ENCODE data around the gene TNFRSF8.

TNFRSF8 gene

DNA sequence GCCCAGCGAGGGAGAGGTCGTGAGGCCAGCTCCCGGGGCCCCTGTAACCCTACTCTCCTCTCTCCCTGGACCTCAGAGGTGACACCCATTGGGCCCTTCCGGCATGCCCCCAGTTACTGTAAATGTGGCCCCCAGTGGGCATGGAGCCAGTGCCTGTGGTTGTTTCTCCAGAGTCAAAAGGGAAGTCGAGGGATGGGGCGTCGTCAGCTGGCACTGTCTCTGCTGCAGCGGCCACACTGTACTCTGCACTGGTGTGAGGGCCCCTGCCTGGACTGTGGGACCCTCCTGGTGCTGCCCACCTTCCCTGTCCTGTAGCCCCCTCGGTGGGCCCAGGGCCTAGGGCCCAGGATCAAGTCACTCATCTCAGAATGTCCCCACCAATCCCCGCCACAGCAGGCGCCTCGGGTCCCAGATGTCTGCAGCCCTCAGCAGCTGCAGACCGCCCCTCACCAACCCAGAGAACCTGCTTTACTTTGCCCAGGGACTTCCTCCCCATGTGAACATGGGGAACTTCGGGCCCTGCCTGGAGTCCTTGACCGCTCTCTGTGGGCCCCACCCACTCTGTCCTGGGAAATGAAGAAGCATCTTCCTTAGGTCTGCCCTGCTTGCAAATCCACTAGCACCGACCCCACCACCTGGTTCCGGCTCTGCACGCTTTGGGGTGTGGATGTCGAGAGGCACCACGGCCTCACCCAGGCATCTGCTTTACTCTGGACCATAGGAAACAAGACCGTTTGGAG lies 80.0 kb downstream of the TNFRSF8 start:
- DNase-seq (ENCODE audit: low spot score), result no peak

GRCh38 chr1:12143631-12144155 lies 80.6 kb downstream of the TNFRSF8 start:
- no peak for DNase-seq (ENCODE audit: low spot score)

GRCh38 chr1:12144236-12144635 lies 81.1 kb downstream of the TNFRSF8 start:
- no peak for DNase-seq (ENCODE audit: low spot score)

DNA sequence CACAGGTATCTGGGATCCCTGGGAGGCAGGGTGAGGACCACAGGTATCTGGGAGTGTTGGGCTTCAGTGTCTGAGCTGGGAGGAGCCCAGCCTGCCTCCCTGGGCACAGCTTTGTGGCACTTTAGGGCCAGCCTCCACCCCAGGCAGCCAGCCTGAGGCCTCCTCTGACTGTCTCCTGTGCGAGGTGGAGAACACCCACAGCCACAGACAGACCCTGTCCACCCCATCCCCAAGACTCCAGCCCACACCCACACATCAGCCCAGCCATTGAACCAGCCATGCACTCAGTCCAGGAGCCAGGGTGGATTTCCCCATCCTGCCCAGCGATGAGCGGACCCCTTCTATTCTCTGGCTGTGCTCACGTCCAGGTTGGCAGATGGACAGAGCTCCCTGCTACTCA lies 81.9 kb downstream of the TNFRSF8 start:
- no peak for DNase-seq (ENCODE audit: low spot score)

DNA sequence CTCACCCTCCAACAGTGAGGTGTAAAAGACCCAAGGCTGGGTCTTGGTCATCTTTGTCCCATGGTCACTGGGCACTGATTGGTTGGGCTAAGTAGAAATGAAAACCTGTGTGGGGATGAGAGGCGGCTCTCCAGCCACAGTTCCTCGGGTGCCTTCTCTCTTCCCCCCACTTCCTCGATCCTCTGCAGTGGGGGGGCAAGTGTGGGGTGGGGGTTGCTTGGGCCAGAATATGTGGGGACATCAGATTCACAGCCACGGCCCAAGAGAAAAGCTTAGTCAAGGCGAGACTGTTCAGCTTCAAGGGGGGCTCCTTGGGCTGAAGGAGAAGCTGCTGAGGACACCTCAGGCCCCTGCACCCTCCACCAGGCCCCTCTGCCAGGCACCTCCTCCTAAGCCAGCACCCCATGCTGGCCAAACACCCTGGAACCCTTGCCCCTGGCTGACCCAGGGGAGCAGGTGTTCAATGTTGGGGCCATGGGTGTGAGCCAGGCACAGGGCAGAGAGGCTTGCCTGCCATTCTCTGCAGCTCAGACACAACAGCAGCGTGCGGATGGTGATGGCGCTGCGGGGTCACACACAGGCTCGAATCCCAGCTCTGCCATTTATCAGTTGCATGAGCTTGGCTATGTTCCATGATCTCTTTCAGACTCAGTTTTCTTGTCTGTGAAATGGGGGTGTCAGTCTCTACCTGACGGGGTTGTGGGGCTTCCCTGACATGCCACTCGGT lies 82.7 kb downstream of the TNFRSF8 start:
- no peak for DNase-seq (ENCODE audit: low spot score)

DNA sequence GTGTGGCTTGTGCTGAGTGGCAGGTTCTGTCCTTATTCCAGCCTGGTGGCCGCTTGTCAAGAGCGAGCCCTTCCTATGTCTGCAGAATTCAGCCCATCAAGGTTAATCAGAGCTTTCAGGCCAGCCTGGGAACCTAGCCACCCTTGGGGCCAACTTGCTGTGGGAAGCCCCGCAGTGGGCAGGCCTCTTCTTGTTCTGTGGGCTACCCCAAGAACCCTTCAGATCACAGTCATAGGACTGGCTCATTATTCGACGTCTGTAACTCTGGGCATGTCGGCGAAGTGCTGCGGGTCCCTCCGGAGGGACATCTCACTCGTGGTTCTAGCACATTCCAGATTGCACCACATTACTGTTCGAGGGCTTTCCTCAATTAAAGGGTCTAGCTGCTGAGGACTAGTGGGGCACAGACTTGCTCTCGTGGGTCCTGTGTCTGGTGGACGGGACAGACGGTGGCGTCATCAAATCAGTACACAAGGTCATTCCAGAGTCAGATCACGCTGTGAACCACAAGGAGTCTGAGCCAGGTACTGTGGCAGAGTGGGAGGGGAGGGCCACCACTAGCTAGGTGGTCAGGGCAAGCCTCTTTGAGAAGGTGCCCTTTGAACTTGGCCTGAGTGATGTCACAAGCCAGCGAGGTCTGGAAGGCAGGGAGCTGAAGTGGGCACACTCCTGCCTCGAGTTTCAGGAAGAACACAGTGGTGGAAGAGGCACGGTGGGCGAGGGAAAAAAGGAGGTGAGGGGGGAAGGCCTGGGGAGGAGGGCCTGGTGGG lies 83.4 kb downstream of the TNFRSF8 start:
- DNase-seq (ENCODE audit: low spot score), result no peak

- DNase-seq (ENCODE audit: low spot score), result no peak
Measured at GRCh38 chr1:12147201-12147701, 84.1 kb downstream of the TNFRSF8 start.

GRCh38 chr1:12148160-12148957 lies 85.3 kb downstream of the TNFRSF8 start:
- DNase-seq (ENCODE audit: low spot score), result no peak

DNA sequence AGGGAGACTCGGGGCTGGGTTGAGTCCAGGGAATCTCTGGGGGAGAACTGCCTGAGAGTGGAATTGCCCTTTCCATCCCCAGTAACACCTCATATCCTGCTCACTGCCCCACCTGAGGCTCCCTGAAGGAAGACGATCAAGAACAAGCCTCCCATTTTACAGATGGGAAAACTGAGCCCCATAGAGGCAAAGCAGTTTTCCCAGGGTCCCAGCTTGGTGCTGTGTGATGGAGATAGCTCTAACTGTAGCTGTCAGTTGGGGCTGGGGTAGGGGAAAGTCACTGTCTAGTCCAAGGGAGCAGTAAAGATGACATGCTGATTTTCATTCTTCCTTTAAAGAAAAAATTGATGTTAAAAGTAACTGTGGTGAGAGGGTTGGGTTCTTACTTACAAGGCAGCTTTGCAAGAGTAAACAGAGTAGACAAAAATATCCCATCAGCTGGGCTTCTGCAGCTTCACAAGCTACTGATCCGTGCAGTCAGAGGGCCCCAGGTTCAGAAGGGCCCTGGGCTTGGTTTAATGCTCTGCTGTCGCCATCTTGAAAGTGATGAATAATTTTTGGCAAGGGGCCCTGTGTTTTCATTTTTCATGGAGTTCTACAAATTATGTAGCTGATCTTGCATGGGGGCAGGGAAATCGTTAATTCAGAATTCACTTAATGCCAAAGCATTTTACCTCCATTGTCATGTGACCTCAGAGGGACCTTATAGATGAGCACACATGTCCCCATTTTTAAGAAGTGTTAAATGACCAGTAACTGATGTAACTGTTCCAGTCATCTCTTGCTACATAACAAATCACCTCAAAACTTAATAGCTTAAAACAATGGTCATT lies 86.1 kb downstream of the TNFRSF8 start:
- no peak for DNase-seq (ENCODE audit: low spot score)

- no peak for DNase-seq (ENCODE audit: low spot score)
Measured at GRCh38 chr1:12149791-12150175, 86.7 kb downstream of the TNFRSF8 start.

- DNase-seq (ENCODE audit: low spot score), result no peak
Measured at GRCh38 chr1:12150456-12151200, 87.5 kb downstream of the TNFRSF8 start.

GRCh38 chr1:12151465-12151864 lies 88.4 kb downstream of the TNFRSF8 start:
- DNase-seq (ENCODE audit: low spot score), result no peak

- DNase-seq (ENCODE audit: low spot score), result no peak
Measured at GRCh38 chr1:12152113-12152891, 89.2 kb downstream of the TNFRSF8 start.

DNA sequence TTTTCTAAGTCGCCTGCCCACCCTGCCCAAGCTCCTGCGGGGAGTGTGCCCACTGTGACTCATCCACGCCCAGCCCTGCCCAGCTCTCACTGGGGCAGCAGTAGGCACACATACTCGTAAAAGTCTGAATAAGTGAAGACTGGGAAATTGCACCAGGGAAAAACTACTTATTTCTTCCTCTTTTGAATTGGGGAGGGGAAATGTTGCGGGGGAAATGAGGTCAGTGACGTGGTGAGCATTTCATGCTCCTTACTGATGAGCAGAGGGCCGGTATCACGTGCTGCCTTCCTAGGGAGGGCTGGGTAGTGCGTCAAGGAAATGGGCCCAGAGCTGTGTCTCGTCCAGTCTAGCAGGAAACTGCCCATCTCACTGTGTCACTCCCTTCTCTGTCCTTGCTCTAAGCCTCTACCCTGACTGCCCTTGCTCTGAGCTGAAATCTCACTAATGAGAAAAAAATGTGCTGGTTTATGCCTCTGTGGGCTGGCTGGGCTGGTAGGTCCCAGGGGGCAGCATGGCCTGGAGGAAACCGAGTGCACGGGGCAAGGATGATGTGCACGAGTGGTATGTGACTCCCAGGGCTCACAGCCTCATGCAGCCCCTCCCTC lies 90.2 kb downstream of the TNFRSF8 start:
- DNase-seq (ENCODE audit: low spot score), result no peak

- DNase-seq (ENCODE audit: low spot score), result no peak
Measured at GRCh38 chr1:12155328-12155727, 92.2 kb downstream of the TNFRSF8 start.

GRCh38 chr1:12157366-12158231 lies 94.5 kb downstream of the TNFRSF8 start:
- no peak for DNase-seq (ENCODE audit: low spot score)

GRCh38 chr1:12158357-12159092 lies 95.4 kb downstream of the TNFRSF8 start:
- DNase-seq (ENCODE audit: low spot score), result no peak
